Measurements from ENCODE around the gene GPR137. TPM values are rescaled to one million over a fixed set of nuclear protein-coding genes. Genes with fewer than 3 reads are reported as not detected.
A peak's percentile ranks its signal among the peaks of the same experiment; 100 is the strongest.

Gene GPR137
- total and polyA plus RNA-seq, 10 of the 15 experiments (the other 5 are each of a cell fraction or from before 2014, with no cell fraction given), result 0.37 to 29.2 (median 13.8) TPM

- TF ChIP-seq CEBPZ (IDR thresholded peaks at IDR 0.05; ENCODE audit: low read depth, low read length), result no peak
- no peak for TF ChIP-seq MYC (IDR thresholded peaks at IDR 0.05; ENCODE audit: insufficient read depth, insufficient read length, insufficient replicate concordance, low read length, severe bottlenecking)
- TF ChIP-seq MEF2A (IDR thresholded peaks at IDR 0.05; ENCODE audit: insufficient read depth, low read depth, low read length), result no peak
- no peak for TF ChIP-seq ZBTB40 (IDR thresholded peaks at IDR 0.05; ENCODE audit: borderline replicate concordance)
- peak; percentile 41 to 91 (median 41); a peak in 5 of 6 replicates for TF ChIP-seq CTCF (IDR thresholded peaks at IDR 0.05 in 2 of 3, conservative IDR thresholded peaks at IDR 0.05 in 1 of 3; ENCODE audit: control insufficient read depth in 2 of 3, extremely low read depth in 1 of 3, insufficient read depth in 1 of 3, low read depth in 3 of 3, low read length in 3 of 3)
- no peak for TF ChIP-seq HDAC2 (IDR thresholded peaks at IDR 0.05)
- TF ChIP-seq E4F1 (IDR thresholded peaks at IDR 0.05; ENCODE audit: borderline replicate concordance, partially characterized antibody), result no peak
- TF ChIP-seq CBFB (IDR thresholded peaks at IDR 0.05; ENCODE audit: low read depth), result no peak
- no peak for TF ChIP-seq WRNIP1 (IDR thresholded peaks at IDR 0.05; ENCODE audit: borderline replicate concordance, low read depth, low read length)
- TF ChIP-seq RB1 (IDR thresholded peaks at IDR 0.05; ENCODE audit: borderline replicate concordance), result no peak; the same call in 1 of the 2 replicates
- TF ChIP-seq RAD21 (IDR thresholded peaks at IDR 0.05; ENCODE audit: insufficient read depth, low read depth, low read length), result peak; percentile 56; the same call in 1 of the 2 replicates
- peak; percentile 32; the same call in 1 of the 2 replicates for TF ChIP-seq SPI1 (IDR thresholded peaks at IDR 0.05; ENCODE audit: borderline replicate concordance, insufficient read depth, low read depth, low read length)
- peak; percentile 26; the same call in 1 of the 2 replicates for TF ChIP-seq IRF3 (IDR thresholded peaks at IDR 0.05)
- TF ChIP-seq YBX1 (IDR thresholded peaks at IDR 0.05), result no peak
These were observed 32.5 kb downstream of the GPR137 start, which contains the start of gene PRDX5 (continued) for GRCh38 chr11:64317961-64318765.
